Stimulated activated CD8-positive, alpha-beta memory T cell treated with anti-CD3 and anti-CD28 coated beads, Interleukin-15, amount 100 ng/mL, for 48 hours (primary cell): ENCODE measurements around the gene ADTRP.

Source experiments
- DNase-seq, 2 donors: peaks; one replicate each; pipeline ENCODE4 v3.0.0-alpha.2; 2020; ENCODE audit warnings: low read depth in 2 of 2

The ADTRP gene

DNA sequence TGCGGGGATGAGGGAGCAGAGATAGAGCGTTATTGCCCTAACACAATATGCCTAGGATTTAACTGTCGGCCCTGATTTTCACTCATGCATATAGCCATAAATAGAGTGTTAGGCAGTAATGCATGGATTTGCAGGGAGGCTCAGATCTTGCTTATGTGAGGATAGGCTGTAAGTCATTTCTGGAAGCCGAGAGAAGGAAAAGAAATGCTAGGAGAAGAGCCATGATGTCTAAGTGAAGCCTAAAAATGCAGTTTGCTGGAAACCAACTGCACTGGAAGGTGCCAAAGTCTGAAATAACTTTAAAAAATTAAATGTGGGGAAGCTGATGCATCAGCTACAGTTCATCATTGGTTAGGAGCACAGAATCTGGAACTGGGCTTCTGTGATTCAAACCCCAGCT is 54.3 kb downstream of the ADTRP start:
- DNase-seq, result no peak

DNA sequence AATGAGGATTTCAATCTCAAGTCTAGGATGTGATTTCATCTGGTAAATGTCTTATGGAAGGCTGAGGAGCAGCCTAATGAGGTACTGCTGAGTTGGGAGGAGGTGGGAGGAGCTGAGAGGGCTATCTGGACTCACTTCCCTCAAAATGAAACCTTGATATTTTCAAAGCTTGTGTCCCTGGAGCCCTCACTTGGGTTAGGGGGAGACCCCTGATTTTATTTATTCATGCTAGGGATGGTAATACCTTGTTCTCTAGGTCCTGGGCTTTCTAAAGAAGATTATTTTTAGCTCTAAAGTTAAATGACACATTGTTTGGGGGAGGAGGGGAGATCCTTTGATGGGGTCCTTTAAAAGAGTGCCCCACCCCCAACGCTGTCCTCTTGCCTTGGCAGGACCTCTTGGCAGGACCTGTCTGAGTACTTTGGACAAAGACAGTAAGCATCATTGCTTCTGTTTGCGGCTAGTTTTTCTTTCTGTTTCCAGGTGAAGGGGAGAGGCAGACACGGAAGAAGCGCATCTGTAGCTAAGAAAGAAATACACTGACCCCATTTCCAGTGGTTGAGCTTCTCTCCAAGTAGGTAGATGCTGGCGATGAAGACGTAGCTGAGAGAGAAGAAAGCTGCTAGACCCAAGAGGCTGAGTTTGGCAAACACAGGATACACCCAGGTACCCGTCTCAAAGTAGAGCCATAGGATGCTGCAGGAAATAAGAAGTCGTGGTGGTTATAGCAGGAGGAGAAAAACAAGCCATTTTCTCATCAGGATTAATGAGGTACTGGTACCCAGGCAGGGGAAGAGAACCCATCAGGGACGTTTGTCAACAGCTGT is 55.6 kb downstream of the ADTRP start:
- no peak for DNase-seq

DNA sequence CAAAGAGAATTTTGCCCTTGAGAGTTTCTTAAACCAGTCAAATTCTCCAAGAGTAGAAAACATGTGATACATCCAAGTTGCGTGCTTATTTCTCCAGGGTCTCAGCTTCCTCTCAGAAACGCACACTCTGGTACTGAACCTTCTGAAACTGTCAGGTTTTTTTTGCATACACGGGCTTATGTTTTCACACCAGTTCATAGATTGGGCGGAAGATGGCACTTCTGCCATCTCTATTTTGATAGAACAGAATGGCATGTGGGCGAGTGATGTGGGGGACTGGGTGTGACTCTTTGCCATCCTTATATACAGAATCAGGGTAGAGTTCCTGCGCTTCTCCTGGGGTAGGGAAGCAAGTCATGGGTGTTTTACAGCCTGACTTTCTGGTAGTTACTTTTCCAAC is 56.4 kb downstream of the ADTRP start:
- DNase-seq, result no peak

- DNase-seq, result no peak
Observed at GRCh38 chr6:11718463-11718862, 60.1 kb downstream of the ADTRP start.

DNA sequence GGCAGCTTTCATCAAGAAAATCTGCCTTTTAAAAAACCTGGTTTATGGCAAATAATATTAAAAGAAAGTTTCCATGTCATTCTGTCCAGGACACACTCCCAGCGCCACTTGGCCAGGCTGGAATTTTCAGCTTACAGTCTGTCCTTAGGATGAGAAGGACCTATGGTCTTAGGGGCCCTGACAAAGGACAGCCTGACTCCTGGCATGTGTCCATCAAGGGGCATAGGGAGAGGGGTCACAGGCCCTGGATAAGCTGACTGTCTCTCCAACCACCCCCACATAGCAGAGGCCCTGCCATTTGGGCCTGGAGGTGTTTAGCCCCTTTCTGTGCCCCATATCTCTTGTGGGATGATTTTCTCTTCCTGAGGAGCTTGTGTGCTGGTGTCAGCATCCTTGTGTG is 60.6 kb downstream of the ADTRP start:
- no peak for DNase-seq

GRCh38 chr6:11714798-11715285 is 63.8 kb downstream of the ADTRP start:
- DNase-seq, result no peak

DNA sequence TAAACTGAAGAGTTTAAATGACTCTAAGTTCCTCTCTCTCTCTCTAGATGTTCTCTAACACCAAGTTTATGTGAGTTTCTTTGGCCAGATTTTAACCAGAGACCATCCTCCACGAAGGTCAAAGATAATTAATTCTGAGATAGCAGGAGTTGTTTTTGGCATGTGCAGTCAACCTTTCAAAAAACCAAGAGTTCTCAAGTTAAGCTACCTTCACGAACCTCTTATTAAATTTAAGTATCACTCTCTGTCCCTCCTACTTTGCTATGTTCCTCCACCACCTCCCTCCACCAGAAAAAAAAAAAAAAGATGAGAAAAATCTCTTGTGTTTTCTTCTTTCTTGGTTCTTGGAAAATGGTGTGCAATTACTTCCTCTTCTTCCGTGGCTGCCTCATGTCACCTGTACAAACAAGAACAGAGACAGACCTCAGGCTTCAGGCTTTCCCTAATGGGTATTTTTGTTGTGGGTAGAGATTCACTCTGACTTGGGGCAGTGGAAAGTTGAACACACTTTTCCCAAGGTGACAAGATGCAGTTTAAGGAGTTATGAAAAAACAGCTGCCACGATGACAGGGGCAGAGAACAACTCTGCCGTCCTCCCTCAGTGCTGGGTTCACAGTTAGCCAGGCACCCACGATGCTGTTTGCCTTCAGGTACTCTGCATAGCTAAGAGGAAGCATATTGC is 64.3 kb downstream of the ADTRP start:
- peak in 1 of 2 donors; percentile 24 for DNase-seq

DNA sequence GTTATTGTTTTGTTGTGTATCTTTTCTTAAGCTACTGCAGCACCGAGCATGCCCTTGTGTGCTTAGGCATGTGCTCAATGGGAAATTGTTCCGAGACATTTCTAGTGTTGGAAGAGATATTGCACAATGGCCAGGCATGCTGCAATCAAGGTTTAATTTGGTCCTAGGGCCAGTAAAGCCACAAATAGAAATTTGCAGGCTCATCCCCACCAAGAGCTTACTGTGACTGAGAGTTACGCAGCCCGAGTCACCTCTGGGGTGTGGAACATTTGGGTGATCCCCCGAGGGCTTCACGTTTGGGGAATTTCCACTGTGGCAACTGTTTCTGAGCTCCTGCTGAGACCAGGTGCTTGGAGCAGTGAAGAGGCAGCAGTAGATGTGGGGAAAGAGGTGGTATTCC is 65.8 kb downstream of the ADTRP start:
- peak; percentile 39 to 41 for DNase-seq

- no peak for DNase-seq
Observed at GRCh38 chr6:11711984-11712711, 66.5 kb downstream of the ADTRP start.

DNA sequence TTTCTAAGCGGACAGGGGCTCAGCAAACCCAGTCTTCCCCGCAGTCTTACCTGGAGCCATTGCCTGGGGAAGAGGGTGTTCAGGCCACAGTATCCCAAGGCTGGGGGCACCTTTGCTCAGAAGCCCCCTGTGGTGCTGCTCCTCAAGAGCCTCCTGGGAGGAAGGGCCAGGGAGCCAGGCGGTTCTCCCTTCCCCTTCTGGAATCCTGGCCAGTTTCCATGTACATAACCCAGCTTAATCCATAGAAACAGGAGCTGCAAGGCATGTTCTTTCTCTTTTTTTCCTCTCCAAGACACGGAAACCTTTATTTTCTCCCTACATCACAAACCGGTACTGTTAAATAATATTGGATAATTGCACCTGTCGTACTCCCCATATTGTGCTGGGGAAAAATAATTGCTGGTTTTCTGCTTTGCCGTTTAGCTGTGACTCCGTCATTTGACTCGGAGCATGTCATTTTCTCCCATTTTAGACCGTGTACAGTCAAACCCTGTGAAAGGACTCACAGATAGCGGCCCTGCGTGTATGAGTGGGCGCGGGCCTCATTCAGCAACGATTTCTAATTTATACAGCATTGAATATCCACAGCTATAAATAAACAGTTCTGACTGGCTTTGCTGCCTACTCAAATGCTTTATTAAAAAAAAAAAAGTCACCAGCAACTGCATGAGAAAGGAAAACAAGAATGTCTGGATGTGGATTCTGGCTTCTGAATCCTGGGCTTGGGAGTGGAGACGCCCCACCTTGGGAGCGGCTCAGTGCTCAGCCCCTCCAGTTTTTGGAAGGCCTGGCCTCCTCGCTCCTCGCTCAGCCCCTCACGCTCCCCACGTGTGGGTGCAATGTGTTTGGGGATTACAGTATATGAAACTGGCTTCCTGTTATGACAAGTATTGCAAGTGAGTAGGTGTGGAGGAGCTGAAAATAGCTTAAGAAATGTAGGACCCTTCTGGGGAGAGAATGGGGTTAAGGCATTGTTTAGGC is 67.3 kb downstream of the ADTRP start:
- peak; percentile 62 to 70 for DNase-seq

- DNase-seq, result peak; percentile 42 to 46
Observed at GRCh38 chr6:11710311-11710761, 68.3 kb downstream of the ADTRP start.

DNA sequence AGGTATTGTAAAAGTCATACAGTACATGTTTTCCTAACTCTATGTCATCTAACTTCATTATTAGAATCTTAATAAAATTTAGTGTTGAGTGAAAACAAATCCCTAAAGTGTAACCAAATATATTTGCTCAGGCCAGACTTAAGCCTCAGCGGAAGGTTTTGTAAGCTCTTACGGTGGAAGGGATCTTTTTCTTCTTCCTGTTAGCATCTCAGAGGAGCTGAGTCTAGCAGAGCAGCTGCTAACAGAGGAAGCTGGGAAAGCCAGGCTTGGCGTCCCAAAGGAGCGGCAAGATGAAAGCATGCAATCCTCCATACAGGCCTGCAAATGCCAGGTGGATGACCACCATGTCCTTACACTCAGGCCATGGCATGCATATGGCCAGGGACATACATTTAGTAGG is 72.4 kb downstream of the ADTRP start:
- no peak for DNase-seq

DNA sequence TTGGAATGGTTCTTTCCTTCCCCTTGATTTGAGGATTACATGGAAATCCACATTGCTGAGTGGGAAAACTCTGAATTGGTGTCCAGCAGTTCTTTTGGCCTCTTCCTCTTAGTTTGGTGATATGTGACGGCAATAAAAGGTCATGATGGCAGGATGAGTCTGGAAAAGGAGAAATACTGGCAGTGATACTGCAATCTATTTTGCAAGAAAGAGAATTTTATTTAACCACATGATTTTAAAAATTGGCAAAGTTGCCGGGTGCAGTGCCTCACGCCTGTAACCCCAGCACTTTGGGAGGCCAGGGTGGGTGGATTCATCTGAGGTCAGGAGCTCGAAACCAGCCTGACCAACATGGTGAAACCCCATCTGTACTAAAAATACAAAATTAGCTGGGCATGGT is 73.1 kb downstream of the ADTRP start:
- DNase-seq, result no peak

DNA sequence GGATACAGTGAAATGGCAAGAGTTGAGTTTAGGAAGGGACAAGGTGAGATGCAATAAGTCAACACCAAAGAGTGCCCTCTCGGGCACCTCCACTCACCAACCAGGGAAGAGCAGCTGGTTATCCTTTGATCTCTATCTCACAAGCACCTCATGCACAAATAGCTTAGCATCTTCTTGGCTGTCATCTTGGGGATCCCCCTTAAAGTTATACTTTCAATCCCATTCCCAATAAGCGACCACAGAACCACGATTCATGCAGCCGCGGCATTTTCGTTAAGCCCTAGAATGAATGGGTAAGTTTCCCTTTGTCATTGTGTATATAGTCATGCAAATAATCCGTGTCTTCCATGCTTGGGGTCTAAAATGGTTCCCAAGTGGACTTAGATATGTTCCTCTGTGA is 73.5 kb downstream of the ADTRP start:
- no peak for DNase-seq

DNA sequence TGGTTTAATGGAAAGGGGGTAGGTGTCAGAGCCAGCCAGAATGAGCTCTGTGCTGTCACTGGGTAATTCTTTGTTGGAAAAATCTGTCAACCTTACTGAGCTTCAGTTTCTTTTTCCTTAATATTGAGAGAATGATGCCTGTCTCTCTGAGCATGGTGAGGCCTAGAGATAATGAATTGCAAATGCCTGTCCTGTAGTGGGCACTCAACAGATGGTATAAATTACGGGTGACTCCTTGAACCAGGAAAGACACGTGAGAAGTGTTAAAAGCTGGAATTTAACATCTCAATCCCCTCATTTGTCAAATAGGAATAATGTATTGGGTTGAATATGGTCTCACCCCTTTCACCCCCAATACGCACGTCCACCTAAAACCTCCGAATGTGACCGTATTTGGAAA is 74.9 kb downstream of the ADTRP start:
- no peak for DNase-seq

- DNase-seq, result no peak
Observed at GRCh38 chr6:11702500-11703130, 76.0 kb downstream of the ADTRP start.

DNA sequence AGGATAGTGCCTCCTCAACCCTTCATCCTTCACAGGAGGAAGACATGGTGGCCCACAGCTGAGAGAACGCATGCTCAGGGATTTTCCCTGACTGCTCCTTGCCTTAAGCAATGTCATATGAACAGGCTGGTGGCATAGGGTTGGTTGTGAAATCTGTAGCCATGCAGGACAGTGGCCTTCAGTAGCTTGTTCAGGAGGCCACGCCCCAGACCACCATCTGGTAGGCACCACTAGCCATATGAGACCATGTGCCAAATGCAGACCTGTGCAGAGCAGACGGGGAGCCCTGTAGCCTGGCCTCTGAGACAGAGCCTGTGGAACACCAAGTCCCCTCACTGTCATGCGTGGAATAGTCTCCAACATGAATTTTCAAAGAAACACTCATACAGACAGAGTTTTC is 76.5 kb downstream of the ADTRP start:
- DNase-seq, result no peak

GRCh38 chr6:11701573-11701972 is 77.0 kb downstream of the ADTRP start:
- DNase-seq, result no peak

GRCh38 chr6:11700118-11700718 is 78.4 kb downstream of the ADTRP start:
- DNase-seq, result no peak

- DNase-seq, result no peak
Observed at GRCh38 chr6:11699576-11699975, 79.0 kb downstream of the ADTRP start.
